ENCODE results near the gene EPC2. TPM values are rescaled to one million over a fixed set of nuclear protein-coding genes. Genes with fewer than 3 reads are reported as not detected.

The EPC2 gene
- total RNA-seq, 1 experiment from 2014 or later: 33.4 TPM

DNA sequence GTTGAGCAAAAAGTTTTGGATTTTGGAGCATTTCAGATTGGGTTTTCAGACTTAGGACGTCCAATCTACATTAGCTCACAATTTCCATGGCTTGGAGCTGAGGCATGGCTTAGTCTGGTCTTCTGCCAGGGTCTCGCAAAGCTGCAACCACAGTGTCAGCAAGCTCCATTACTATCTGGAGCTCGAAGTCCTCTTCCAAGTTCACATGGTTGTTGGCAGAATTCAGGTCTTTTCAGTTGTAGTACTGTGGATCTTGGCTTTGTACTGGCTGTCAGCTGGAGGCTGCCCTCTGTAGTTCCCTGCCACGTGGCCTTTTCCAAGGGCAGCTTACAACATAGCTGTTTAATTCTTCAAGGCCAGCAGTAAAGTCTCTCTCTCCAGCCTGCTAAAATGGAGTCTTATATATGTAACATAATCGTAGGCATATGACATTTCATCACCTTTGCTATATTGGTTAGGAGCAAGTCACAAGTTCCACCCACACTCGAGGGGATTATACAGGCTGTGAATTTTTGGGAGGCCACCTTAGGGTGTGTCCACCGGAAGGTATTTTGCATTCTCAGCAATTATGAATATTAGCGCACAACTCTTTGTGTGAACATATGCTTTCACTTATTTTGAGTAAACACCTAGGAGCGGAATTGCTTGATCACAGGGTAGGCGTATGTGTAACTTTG is 41.5 kb upstream of the EPC2 start:
- CTCF ChIA-PET: interaction anchor here (0.9 kb wide), 1 partner anchor 16 kb away, joined by 4 read pairs; no protein-coding TSS in a partner anchor

GRCh38 chr2:148603562-148603920 is 41.0 kb upstream of the EPC2 start:
- no peaks in the 10 kb centered on the region for H3K36me3 Mint-ChIP-seq (ENCODE audit: insufficient read depth, unreplicated experiment)
- no TSS peak for BruUV-seq (replicated peaks)
- POLR2A ChIA-PET: no interaction called here
- H3K4me1 Mint-ChIP-seq (ENCODE audit: insufficient read depth, unreplicated experiment): peaks cover 5% of the 10 kb centered on the region
- no peaks in the 10 kb centered on the region for H3K27me3 Mint-ChIP-seq (ENCODE audit: insufficient read depth, unreplicated experiment)
- H3K9me3 Mint-ChIP-seq (ENCODE audit: unreplicated experiment): peaks cover 7% of the 10 kb centered on the region
- intact Hi-C loops (cut with micrococcal nuclease): no loop called here
- DNase-seq (ENCODE audit: unreplicated experiment): no peak
- no peak overlapping the region for H3K4me3 Mint-ChIP-seq (ENCODE audit: unreplicated experiment)
- no peak overlapping the region for H3K27ac Mint-ChIP-seq (ENCODE audit: low read depth, unreplicated experiment)
- CTCF ChIA-PET: interaction anchor here (0.9 kb wide), 1 partner anchor 16 kb away, joined by 4 read pairs; no protein-coding TSS in a partner anchor
- TF ChIP-seq, protein P1, sequence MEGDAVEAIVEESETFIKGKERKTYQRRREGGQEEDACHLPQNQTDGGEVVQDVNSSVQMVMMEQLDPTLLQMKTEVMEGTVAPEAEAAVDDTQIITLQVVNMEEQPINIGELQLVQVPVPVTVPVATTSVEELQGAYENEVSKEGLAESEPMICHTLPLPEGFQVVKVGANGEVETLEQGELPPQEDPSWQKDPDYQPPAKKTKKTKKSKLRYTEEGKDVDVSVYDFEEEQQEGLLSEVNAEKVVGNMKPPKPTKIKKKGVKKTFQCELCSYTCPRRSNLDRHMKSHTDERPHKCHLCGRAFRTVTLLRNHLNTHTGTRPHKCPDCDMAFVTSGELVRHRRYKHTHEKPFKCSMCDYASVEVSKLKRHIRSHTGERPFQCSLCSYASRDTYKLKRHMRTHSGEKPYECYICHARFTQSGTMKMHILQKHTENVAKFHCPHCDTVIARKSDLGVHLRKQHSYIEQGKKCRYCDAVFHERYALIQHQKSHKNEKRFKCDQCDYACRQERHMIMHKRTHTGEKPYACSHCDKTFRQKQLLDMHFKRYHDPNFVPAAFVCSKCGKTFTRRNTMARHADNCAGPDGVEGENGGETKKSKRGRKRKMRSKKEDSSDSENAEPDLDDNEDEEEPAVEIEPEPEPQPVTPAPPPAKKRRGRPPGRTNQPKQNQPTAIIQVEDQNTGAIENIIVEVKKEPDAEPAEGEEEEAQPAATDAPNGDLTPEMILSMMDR (IDR thresholded peaks at IDR 0.05; ENCODE audit: unreplicated experiment): no peak

More for the DNA sequence above, 41.5 kb upstream of the EPC2 start:
- TF ChIP-seq, protein P1 (IDR thresholded peaks at IDR 0.05; ENCODE audit: unreplicated experiment): no peak
- DNase-seq (ENCODE audit: unreplicated experiment): no peak
- Mint-ChIP-seq H3K9me3 (ENCODE audit: unreplicated experiment) (peaks cover 7% of the 10 kb centered on the region), H3K27ac (ENCODE audit: low read depth, unreplicated experiment) (no peak overlapping the region), H3K36me3 (ENCODE audit: insufficient read depth, unreplicated experiment) (no peaks in the 10 kb centered on the region), H3K4me3 (ENCODE audit: unreplicated experiment) (no peak overlapping the region), H3K27me3 (ENCODE audit: insufficient read depth, unreplicated experiment) (no peaks in the 10 kb centered on the region), H3K4me1 (ENCODE audit: insufficient read depth, unreplicated experiment) (peaks cover 5% of the 10 kb centered on the region)
- no TSS peak for BruUV-seq (replicated peaks)
- intact Hi-C loops (cut with micrococcal nuclease): no loop called here
- POLR2A ChIA-PET: no interaction called here

DNA sequence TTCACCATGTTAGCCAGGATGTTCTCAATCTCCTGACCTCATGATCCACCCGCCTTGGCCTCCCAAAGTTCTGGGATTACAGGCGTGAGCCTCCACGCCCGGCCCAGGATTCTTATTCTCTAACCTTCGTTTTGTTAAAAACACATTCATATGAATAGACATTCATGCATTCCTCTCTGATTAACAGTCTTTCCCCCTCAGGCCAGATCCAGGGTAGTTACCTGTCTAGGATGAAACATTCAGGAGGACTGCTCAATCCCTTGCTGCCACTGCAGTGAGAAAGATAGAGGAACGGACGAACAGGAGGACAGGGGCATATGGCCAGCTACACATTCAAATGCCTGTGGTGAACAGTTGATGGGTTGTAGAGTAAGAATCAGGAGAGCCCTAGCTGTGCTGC is 39.6 kb upstream of the EPC2 start:
- CTCF ChIA-PET: no interaction called here
- intact Hi-C loops (cut with micrococcal nuclease): no loop called here
- H3K36me3 Mint-ChIP-seq (ENCODE audit: insufficient read depth, unreplicated experiment): no peaks in the 10 kb centered on the region
- peaks cover 7% of the 10 kb centered on the region for H3K9me3 Mint-ChIP-seq (ENCODE audit: unreplicated experiment)
- H3K4me3 Mint-ChIP-seq (ENCODE audit: unreplicated experiment): no peak overlapping the region
- TF ChIP-seq, protein P1 (IDR thresholded peaks at IDR 0.05; ENCODE audit: unreplicated experiment): no peak
- DNase-seq (ENCODE audit: unreplicated experiment): no peak
- POLR2A ChIA-PET: interaction anchor here (0.6 to 0.9 kb wide), 2 partner anchors 39 to 40 kb away, joined by 3 to 6 read pairs; no protein-coding TSS in a partner anchor
- H3K4me1 Mint-ChIP-seq (ENCODE audit: insufficient read depth, unreplicated experiment): peaks cover 5% of the 10 kb centered on the region
- H3K27me3 Mint-ChIP-seq (ENCODE audit: insufficient read depth, unreplicated experiment): no peaks in the 10 kb centered on the region
- H3K27ac Mint-ChIP-seq (ENCODE audit: low read depth, unreplicated experiment): no peak overlapping the region
- no TSS peak for BruUV-seq (replicated peaks)

GRCh38 chr2:148607566-148607965 is 37.0 kb upstream of the EPC2 start:
- Mint-ChIP-seq H3K4me3 (ENCODE audit: unreplicated experiment) (no peak overlapping the region), H3K36me3 (ENCODE audit: insufficient read depth, unreplicated experiment) (no peaks in the 10 kb centered on the region), H3K9me3 (ENCODE audit: unreplicated experiment) (no peaks in the 10 kb centered on the region), H3K4me1 (ENCODE audit: insufficient read depth, unreplicated experiment) (no peaks in the 10 kb centered on the region), H3K27me3 (ENCODE audit: insufficient read depth, unreplicated experiment) (no peaks in the 10 kb centered on the region), H3K27ac (ENCODE audit: low read depth, unreplicated experiment) (no peak overlapping the region)
- ChIA-PET POLR2A (no interaction called here), CTCF (no interaction called here)
- BruUV-seq (replicated peaks): no TSS peak
- intact Hi-C loops (cut with micrococcal nuclease): no loop called here
- TF ChIP-seq, protein P1 (IDR thresholded peaks at IDR 0.05; ENCODE audit: unreplicated experiment): no peak
- no peak for DNase-seq (ENCODE audit: unreplicated experiment)

Measured in MCF 10A (cell line).